ENCODE measurements around the gene WWOX. TPM values are rescaled to one million over a fixed set of nuclear protein-coding genes. Genes with fewer than 3 reads are reported as not detected.

WWOX gene
- total RNA-seq, 1 experiment from 2014 or later = 79.9 TPM

GRCh38 chr16:78788276-78788675 is 688.8 kb downstream of the WWOX start:
- BruUV-seq (replicated peaks) = no TSS peak
- no peaks in the 10 kb centered on the region for H3K9me3 ChIP-seq (ENCODE audit: low read depth, low read length, poor library complexity, severe bottlenecking)
- ChIA-PET CTCF (no interaction called here), POLR2A (ENCODE audit: low non-redundant PET) (no interaction called here)
- no peak for DNase-seq (ENCODE audit: low spot score)
- H3K27ac ChIP-seq (ENCODE audit: low read depth, low read length, poor library complexity, severe bottlenecking) = no peak overlapping the region
- no peak overlapping the region for H3K4me3 ChIP-seq (ENCODE audit: low read depth, low read length, poor library complexity, severe bottlenecking)
- no peaks in the 10 kb centered on the region for H3K27me3 ChIP-seq (replicated peaks; ENCODE audit: insufficient read depth, low read depth, low read length, poor library complexity)
- TF ChIP-seq EZH2 (IDR thresholded peaks at IDR 0.05; ENCODE audit: borderline replicate concordance, low read depth, low read length, poor library complexity, severe bottlenecking) (no peak), CTCF (conservative IDR thresholded peaks at IDR 0.05; ENCODE audit: low read depth, low read length) (no peak)
- no peaks in the 10 kb centered on the region for H3K36me3 ChIP-seq (ENCODE audit: insufficient read depth, low read length, poor library complexity, severe bottlenecking)
- H3K4me1 ChIP-seq (ENCODE audit: insufficient read depth, low read length, poor library complexity, severe bottlenecking) = no peaks in the 10 kb centered on the region
- intact Hi-C loops (cut with micrococcal nuclease; ENCODE audit: unreplicated experiment) = no loop called here

GRCh38 chr16:78788696-78789095 is 689.2 kb downstream of the WWOX start:
- ChIA-PET POLR2A (ENCODE audit: low non-redundant PET) (no interaction called here), CTCF (no interaction called here)
- DNase-seq (ENCODE audit: low spot score) = no peak
- Histone ChIP-seq H3K4me3 (ENCODE audit: low read depth, low read length, poor library complexity, severe bottlenecking) (no peak overlapping the region), H3K36me3 (ENCODE audit: insufficient read depth, low read length, poor library complexity, severe bottlenecking) (no peaks in the 10 kb centered on the region), H3K27ac (ENCODE audit: low read depth, low read length, poor library complexity, severe bottlenecking) (no peak overlapping the region), H3K9me3 (ENCODE audit: low read depth, low read length, poor library complexity, severe bottlenecking) (no peaks in the 10 kb centered on the region), H3K4me1 (ENCODE audit: insufficient read depth, low read length, poor library complexity, severe bottlenecking) (no peaks in the 10 kb centered on the region), H3K27me3 (replicated peaks; ENCODE audit: insufficient read depth, low read depth, low read length, poor library complexity) (no peaks in the 10 kb centered on the region)
- intact Hi-C loops (cut with micrococcal nuclease; ENCODE audit: unreplicated experiment) = no loop called here
- TF ChIP-seq CTCF (conservative IDR thresholded peaks at IDR 0.05; ENCODE audit: low read depth, low read length) (no peak), EZH2 (IDR thresholded peaks at IDR 0.05; ENCODE audit: borderline replicate concordance, low read depth, low read length, poor library complexity, severe bottlenecking) (no peak)
- BruUV-seq (replicated peaks) = no TSS peak

DNA sequence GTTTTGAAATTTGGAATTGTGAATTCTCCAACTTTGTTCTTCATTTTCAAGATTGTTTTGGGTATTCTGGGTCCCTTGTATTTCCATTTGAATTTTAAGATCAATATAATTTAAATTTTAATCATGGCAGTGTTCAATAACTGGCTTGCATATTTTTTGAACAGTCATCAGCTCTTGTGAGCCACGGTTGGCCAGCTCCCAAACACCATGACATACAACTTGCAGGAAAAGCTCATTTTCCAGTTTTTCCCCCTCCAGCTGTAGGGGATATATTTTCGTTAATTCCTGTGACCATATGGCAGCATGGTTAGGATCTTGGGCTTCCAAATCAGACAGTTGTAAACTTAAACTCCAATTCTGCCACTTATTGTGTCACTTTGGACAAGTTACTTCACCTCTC is 690.1 kb downstream of the WWOX start:
- intact Hi-C loops (cut with micrococcal nuclease; ENCODE audit: unreplicated experiment) = no loop called here
- Histone ChIP-seq H3K27ac (ENCODE audit: low read depth, low read length, poor library complexity, severe bottlenecking) (no peak overlapping the region), H3K36me3 (ENCODE audit: insufficient read depth, low read length, poor library complexity, severe bottlenecking) (no peaks in the 10 kb centered on the region), H3K9me3 (ENCODE audit: low read depth, low read length, poor library complexity, severe bottlenecking) (no peaks in the 10 kb centered on the region), H3K4me1 (ENCODE audit: insufficient read depth, low read length, poor library complexity, severe bottlenecking) (no peaks in the 10 kb centered on the region), H3K4me3 (ENCODE audit: low read depth, low read length, poor library complexity, severe bottlenecking) (no peak overlapping the region), H3K27me3 (replicated peaks; ENCODE audit: insufficient read depth, low read depth, low read length, poor library complexity) (no peaks in the 10 kb centered on the region)
- POLR2A ChIA-PET (ENCODE audit: low non-redundant PET) = no interaction called here
- CTCF ChIA-PET = no interaction called here
- BruUV-seq (replicated peaks) = no TSS peak
- TF ChIP-seq EZH2 (IDR thresholded peaks at IDR 0.05; ENCODE audit: borderline replicate concordance, low read depth, low read length, poor library complexity, severe bottlenecking) (no peak), CTCF (conservative IDR thresholded peaks at IDR 0.05; ENCODE audit: low read depth, low read length) (no peak)
- DNase-seq (ENCODE audit: low spot score) = no peak

Measured in A673 (cell line).